ENCODE data around the gene ZNF462.
"Not testable (repeated sequence)": the region's sequence is repeated elsewhere in the genome, so short reads cannot be mapped to it uniquely, and the experiment has no call there.

Gene ZNF462

DNA sequence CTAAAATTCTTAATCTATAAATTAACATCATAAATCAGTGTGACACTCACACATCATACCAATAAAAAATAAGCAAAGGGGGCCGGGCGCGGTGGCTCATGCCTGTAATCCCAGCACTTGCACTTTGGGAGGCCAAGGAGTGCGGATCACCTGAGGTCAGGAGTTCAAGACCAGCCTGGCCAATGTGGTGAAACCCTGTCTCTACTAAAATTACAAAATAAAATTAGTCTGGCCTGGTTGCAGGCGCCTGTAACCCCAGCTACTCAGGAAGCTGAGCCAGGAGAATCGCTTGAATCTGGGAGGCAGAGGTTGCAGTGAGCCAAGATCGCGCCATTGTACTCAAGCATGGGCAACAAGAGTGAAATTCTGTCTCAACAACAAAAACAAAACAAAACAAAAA, 11.3 kb upstream of the ZNF462 start:
- H3K9me3 Mint-ChIP-seq; H3K4me3 Mint-ChIP-seq; H3K27ac Mint-ChIP-seq; H3K4me1 Mint-ChIP-seq (ENCODE audit: low read depth); DNase-seq; H3K36me3 Mint-ChIP-seq (ENCODE audit: low read depth); H3K27me3 Mint-ChIP-seq: not testable (repeated sequence)

DNA sequence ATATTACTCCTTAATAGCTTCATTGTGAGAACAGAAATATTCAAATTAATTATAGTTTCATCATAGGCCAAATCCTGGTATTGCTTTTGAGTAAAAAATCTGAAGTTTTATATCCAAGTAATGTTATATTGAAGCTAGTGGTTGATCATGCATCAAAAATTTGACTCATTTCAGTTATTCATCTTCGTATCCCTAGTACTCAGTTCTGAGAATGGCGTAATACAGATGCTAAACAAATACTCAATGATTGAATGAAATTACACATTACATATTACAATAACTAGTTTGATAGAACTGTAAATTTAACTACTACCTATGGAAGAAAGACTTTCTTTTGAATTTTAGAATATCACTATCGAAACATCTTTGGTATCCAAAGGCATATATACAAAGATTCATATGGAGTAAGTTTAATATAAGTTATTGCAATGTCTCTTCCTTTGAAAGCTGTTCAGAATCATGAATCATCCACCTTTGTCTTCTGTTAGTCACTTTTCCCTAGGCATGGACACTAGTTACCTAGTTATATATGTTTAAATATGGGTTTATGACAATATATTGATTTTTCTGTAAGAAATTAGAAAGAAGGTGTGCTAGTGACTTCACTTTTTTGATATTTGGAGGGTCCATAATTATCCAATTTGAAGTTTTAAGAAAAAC, 5.0 kb upstream of the ZNF462 start:
- peaks cover 47% of the 10 kb centered on the region for H3K27me3 Mint-ChIP-seq
- H3K27ac Mint-ChIP-seq: no peak overlapping the region
- H3K36me3 Mint-ChIP-seq (ENCODE audit: low read depth): no peaks in the 10 kb centered on the region
- no peak for DNase-seq
- H3K4me1 Mint-ChIP-seq (ENCODE audit: low read depth): peaks cover 22% of the 10 kb centered on the region
- H3K9me3 Mint-ChIP-seq: no peaks in the 10 kb centered on the region
- no peak overlapping the region for H3K4me3 Mint-ChIP-seq

GRCh38 chr9:106859957-106860720, 2.8 kb upstream of the ZNF462 start:
- Mint-ChIP-seq H3K4me1 (ENCODE audit: low read depth) (peaks cover 30% of the 10 kb centered on the region), H3K36me3 (ENCODE audit: low read depth) (no peaks in the 10 kb centered on the region), H3K4me3 (peak overlapping the region; percentile 16), H3K27me3 (peaks cover 69% of the 10 kb centered on the region), H3K9me3 (no peaks in the 10 kb centered on the region), H3K27ac (no peak overlapping the region)
- DNase-seq: no peak

DNA sequence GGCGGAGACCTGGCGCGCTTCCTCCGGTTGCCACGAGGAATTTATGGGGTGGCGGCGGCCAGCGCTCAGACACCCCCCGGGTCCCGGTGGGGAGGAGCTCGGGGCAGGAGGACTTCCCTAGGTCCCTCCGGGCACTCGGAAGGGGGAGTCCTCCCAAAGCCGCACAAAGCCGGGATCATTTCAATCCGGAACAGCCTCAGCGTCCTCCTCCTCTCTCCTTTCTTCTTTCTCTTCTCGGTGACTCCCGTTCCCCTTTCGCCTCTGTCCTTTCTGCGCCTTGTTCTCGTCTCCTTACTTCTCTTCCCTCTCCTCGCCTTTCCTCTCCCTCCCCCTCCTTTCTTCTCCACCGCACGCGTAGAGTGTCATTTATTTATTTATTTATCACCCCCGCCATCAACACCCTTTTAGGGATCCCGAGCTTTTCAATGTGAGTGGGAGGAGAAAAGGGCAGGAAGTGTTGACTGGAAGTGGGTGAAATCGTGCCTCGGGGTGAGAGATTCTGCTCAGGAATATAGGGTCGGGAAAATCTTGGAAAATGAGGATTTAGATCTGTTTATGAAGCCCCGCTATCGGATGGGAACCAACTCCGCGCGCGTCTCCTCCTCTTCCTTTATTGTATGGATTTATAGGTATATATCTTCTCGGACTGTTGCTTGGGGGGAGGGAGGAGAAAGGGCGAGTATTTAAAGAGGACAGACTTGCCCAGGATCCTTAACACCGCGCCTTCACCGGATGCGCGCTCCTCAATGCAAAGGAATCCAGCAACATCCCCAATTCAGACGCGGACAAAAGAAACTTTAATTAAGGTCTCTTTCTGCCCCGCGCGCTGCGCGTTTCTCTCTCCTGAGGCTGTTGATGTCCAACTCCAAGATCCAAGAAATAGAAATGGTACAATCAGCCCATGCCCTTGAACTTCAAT, 2.0 kb upstream of the ZNF462 start:
- H3K4me3 Mint-ChIP-seq: peak overlapping the region; percentile 16
- H3K36me3 Mint-ChIP-seq (ENCODE audit: low read depth): no peaks in the 10 kb centered on the region
- no peak overlapping the region for H3K27ac Mint-ChIP-seq
- no peak for DNase-seq
- H3K4me1 Mint-ChIP-seq (ENCODE audit: low read depth): peaks cover 30% of the 10 kb centered on the region
- H3K27me3 Mint-ChIP-seq: peaks cover 77% of the 10 kb centered on the region
- H3K9me3 Mint-ChIP-seq: peaks cover 2% of the 10 kb centered on the region

GRCh38 chr9:106861640-106862109, 1.3 kb upstream of the ZNF462 start:
- H3K4me3 Mint-ChIP-seq: no peak overlapping the region
- DNase-seq: no peak
- H3K9me3 Mint-ChIP-seq: peaks cover 2% of the 10 kb centered on the region
- H3K27me3 Mint-ChIP-seq: peaks cover 80% of the 10 kb centered on the region
- H3K4me1 Mint-ChIP-seq (ENCODE audit: low read depth): peaks cover 30% of the 10 kb centered on the region
- no peak overlapping the region for H3K27ac Mint-ChIP-seq
- no peaks in the 10 kb centered on the region for H3K36me3 Mint-ChIP-seq (ENCODE audit: low read depth)

DNA sequence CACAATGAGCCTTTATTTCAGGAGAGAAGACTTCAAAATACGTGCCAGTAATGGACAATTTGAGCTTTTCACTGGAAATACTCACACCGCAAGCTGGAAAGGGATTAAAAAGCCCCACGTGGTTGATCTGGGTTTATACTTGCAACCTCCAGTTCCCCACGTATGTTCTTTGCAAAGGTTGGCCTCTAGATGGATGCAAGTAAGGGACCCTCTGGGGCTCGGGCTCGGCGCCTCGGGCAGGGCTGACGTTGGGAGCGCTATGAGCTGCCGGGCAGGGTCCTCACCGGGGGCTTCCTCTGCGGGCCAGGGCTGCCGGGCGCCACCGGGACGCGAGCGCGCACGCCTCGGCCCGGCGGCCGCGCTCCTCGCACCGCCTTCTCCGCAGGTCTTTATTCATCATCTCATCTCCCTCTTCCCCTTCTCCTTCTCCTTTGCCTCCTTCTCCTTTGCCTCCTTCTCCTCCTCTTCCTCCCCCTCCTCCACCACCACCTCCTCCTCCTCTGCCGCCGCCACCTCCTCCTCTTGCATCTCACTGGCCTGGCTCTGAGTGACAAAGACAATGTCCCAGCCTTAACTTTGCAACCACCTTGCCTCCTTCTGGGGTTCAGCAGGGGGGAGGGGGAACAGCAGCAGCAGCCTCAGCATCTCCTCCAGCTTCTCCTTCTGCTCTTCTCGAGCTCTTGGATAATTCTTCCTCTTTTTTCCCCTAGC, 701 bp upstream of the ZNF462 start:
- Mint-ChIP-seq H3K4me3 (peak overlapping the region; percentile 70), H3K4me1 (ENCODE audit: low read depth) (peaks cover 30% of the 10 kb centered on the region), H3K9me3 (peaks cover 2% of the 10 kb centered on the region), H3K27ac (peak overlapping the region; percentile 3), H3K36me3 (ENCODE audit: low read depth) (no peaks in the 10 kb centered on the region), H3K27me3 (peaks cover 80% of the 10 kb centered on the region)
- no peak for DNase-seq

DNA sequence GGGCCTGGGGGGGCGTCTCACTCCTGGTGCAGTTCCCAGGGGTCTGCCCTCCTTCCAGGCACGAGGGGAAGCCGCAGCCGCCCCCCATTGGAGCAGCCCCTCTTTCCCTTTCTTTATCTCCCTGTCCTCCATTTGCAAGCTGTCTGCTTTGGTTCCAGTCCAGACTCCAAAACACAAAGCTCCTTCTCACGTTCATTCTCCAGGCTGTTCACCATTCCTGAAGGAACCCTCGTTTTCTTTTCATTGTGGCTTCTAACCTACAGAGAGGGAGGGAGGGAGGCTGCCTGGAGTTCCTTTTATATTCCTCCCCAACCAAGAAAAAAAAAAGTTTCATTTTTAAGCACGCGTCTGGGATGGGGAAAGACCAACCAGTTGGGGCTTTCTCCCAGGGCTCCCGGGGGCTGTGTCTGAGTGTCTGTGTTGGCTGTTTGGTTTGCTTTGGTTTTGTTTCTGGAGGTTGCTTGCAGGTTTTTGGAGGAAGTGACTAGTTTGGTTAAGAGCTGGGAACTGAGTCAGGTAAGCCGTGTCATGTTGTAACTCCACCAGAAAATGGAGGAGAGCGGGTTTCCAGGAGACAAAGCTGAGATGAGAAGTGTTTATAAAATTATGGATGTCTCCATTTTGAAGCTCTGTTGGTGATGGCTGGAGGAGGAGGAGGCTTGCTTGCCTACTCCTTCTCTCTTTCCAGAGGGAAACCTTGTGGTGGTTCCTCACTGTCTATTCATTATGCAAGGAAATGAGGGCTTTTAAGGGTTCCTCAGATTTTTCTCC, 1.6 kb downstream of the ZNF462 start:
- peak overlapping the region; percentile 2 for H3K4me3 Mint-ChIP-seq
- no peak overlapping the region for H3K27ac Mint-ChIP-seq
- no peak for DNase-seq
- H3K36me3 Mint-ChIP-seq (ENCODE audit: low read depth): no peaks in the 10 kb centered on the region
- H3K9me3 Mint-ChIP-seq: peaks cover 4% of the 10 kb centered on the region
- peaks cover 66% of the 10 kb centered on the region for H3K27me3 Mint-ChIP-seq
- H3K4me1 Mint-ChIP-seq (ENCODE audit: low read depth): peaks cover 30% of the 10 kb centered on the region

DNA sequence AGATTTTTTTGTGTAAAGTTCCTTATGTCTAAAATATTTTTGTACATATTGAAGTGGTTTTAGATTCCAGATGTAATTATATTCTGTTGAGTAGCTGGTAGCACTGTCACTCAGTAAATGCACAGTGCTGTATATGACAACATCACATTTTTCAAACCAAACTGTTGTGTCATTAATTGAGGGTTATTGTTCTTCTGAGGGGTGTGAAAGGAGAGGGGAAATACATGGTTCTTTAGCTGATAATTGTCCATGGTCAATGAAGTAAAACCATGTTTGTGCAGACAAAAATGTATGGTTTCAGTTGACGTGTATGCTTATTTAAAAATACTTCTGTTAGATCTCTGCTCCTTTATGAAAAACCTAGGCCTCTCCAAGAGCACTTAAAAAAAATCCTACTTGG, 3.3 kb downstream of the ZNF462 start:
- no peak for DNase-seq

GRCh38 chr9:106867286-106867685, 4.3 kb downstream of the ZNF462 start:
- Mint-ChIP-seq H3K4me3 (no peak overlapping the region), H3K27me3 (peaks cover 40% of the 10 kb centered on the region), H3K27ac (no peak overlapping the region), H3K36me3 (ENCODE audit: low read depth) (no peaks in the 10 kb centered on the region), H3K4me1 (ENCODE audit: low read depth) (peaks cover 12% of the 10 kb centered on the region), H3K9me3 (peaks cover 4% of the 10 kb centered on the region)
- no peak for DNase-seq

More for the DNA sequence above, 3.3 kb downstream of the ZNF462 start:
- peaks cover 49% of the 10 kb centered on the region for H3K27me3 Mint-ChIP-seq
- peaks cover 4% of the 10 kb centered on the region for H3K9me3 Mint-ChIP-seq
- H3K4me1 Mint-ChIP-seq (ENCODE audit: low read depth): peaks cover 19% of the 10 kb centered on the region
- H3K36me3 Mint-ChIP-seq (ENCODE audit: low read depth): no peaks in the 10 kb centered on the region
- no peak overlapping the region for H3K4me3 Mint-ChIP-seq
- H3K27ac Mint-ChIP-seq: no peak overlapping the region

- H3K9me3 Mint-ChIP-seq: peaks cover 4% of the 10 kb centered on the region
- DNase-seq: no peak
- peaks cover 32% of the 10 kb centered on the region for H3K27me3 Mint-ChIP-seq
- peaks cover 7% of the 10 kb centered on the region for H3K4me1 Mint-ChIP-seq (ENCODE audit: low read depth)
- H3K4me3 Mint-ChIP-seq: no peak overlapping the region
- no peaks in the 10 kb centered on the region for H3K36me3 Mint-ChIP-seq (ENCODE audit: low read depth)
- no peak overlapping the region for H3K27ac Mint-ChIP-seq
Measured at GRCh38 chr9:106868087-106868486, 5.1 kb downstream of the ZNF462 start.

DNA sequence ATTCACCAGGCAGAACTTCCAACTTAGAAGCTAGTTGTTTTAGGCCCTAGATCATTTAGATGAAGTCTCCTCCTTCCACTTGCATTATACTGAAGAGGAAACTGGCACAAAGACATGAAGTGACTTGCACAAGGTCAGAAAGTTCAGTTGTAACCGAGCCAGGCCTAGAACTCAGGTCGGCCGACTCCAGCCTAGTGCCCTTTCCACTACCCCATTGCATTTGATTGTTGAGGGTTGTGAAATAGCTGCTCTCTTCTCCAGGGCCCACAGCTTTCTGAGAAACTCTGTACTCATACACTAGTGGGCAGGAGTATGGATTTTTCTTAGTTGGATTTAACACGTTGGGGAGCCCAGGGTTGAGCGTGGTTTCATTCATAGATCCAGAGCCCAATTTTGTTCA, 5.6 kb downstream of the ZNF462 start:
- no peaks in the 10 kb centered on the region for H3K36me3 Mint-ChIP-seq (ENCODE audit: low read depth)
- DNase-seq: no peak
- H3K27ac Mint-ChIP-seq: no peak overlapping the region
- H3K27me3 Mint-ChIP-seq: peaks cover 27% of the 10 kb centered on the region
- H3K9me3 Mint-ChIP-seq: peaks cover 4% of the 10 kb centered on the region
- H3K4me3 Mint-ChIP-seq: no peak overlapping the region
- H3K4me1 Mint-ChIP-seq (ENCODE audit: low read depth): peaks cover 4% of the 10 kb centered on the region

- H3K27ac Mint-ChIP-seq: no peak overlapping the region
- DNase-seq: no peak
- no peaks in the 10 kb centered on the region for H3K36me3 Mint-ChIP-seq (ENCODE audit: low read depth)
- H3K4me3 Mint-ChIP-seq: no peak overlapping the region
- H3K9me3 Mint-ChIP-seq: peaks cover 4% of the 10 kb centered on the region
- H3K4me1 Mint-ChIP-seq (ENCODE audit: low read depth): peaks cover 3% of the 10 kb centered on the region
- H3K27me3 Mint-ChIP-seq: peaks cover 23% of the 10 kb centered on the region
Measured at GRCh38 chr9:106869028-106869427, 6.1 kb downstream of the ZNF462 start.

DNA sequence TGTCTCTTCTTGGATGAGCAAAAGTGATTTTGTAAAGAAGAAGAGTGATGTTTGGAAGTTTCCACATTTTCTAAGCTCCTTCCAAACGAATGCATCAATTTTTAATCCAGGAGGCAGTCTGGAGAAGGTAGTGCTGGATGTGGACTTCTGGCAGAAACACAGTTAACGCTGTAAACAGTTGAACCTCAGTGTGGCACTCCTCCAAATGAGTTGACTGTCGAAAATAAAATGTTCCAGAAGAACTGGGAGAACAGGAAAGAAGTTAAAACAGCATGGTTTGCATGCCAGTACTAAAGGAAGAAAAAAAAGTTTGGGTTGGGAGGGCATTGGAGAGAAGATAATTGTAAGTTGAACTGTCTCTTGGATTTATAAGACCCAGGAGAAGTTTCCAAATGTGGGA, 6.5 kb downstream of the ZNF462 start:
- Mint-ChIP-seq H3K9me3 (peaks cover 4% of the 10 kb centered on the region), H3K4me3 (no peak overlapping the region), H3K4me1 (ENCODE audit: low read depth) (peaks cover 2% of the 10 kb centered on the region), H3K36me3 (ENCODE audit: low read depth) (no peaks in the 10 kb centered on the region), H3K27me3 (peaks cover 18% of the 10 kb centered on the region), H3K27ac (no peak overlapping the region)
- no peak for DNase-seq
